ENCODE data around the gene RB1. TPM values are rescaled to one million over a fixed set of nuclear protein-coding genes. Genes with fewer than 3 reads are reported as not detected.

The RB1 gene
- total and polyA plus RNA-seq, 9 of the 15 experiments (the other 6 are each of a cell fraction or from before 2014, with no cell fraction given), result 5.0 to 23.8 (median 17.9) TPM

DNA sequence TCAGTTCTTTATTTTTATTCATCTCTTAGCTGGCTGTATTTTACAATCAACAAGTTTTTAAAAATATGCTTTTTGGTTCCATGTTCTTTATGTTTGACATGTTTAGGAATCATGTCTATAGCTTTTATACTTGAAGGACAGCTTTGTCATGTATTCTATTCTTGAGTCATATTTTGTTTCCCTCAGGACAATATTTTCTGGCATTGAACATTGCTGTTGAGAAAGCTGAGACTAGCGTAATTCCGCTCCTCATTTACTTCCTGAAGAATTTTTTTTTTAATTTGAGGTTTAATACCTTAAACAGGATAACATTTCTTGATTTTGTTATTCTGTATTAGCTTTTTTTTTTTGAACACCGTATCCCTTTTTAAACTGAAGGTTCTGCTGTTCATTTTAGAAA is 53.2 kb downstream of the RB1 start (continued):
- TF ChIP-seq MGA (IDR thresholded peaks at IDR 0.05), result no peak
- TF ChIP-seq ETV6 (IDR thresholded peaks at IDR 0.05; ENCODE audit: borderline replicate concordance in 1 of 2, low read depth in 2 of 2, low read length in 1 of 2), result no peak
- no peak for TF ChIP-seq ETV6 (CRISPR knock-in tag; IDR thresholded peaks at IDR 0.05; ENCODE audit: borderline replicate concordance)
- no peak for TF ChIP-seq SUPT5H (IDR thresholded peaks at IDR 0.05)
- TF ChIP-seq XRCC3 (IDR thresholded peaks at IDR 0.05), result no peak
- no peak for TF ChIP-seq STAG1 (CRISPR knock-in tag; IDR thresholded peaks at IDR 0.05; ENCODE audit: borderline replicate concordance)
- TF ChIP-seq NR3C1 (CRISPR knock-in tag; IDR thresholded peaks at IDR 0.05), result no peak
- TF ChIP-seq, protein P1, sequence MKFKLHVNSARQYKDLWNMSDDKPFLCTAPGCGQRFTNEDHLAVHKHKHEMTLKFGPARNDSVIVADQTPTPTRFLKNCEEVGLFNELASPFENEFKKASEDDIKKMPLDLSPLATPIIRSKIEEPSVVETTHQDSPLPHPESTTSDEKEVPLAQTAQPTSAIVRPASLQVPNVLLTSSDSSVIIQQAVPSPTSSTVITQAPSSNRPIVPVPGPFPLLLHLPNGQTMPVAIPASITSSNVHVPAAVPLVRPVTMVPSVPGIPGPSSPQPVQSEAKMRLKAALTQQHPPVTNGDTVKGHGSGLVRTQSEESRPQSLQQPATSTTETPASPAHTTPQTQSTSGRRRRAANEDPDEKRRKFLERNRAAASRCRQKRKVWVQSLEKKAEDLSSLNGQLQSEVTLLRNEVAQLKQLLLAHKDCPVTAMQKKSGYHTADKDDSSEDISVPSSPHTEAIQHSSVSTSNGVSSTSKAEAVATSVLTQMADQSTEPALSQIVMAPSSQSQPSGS (CRISPR knock-in tag; IDR thresholded peaks at IDR 0.05), result no peak

Measured in K562 (cell line).